Cardiac muscle cell (in vitro differentiated cells and primary cell): ENCODE data around the gene CA7. TPM values are rescaled to one million over a fixed set of nuclear protein-coding genes. Genes with fewer than 3 reads are reported as not detected.

ENCODE experiments used
- DNase-seq, 2 donors: peaks; one replicate each; pipeline versions ENCODE4 v3.0.0 to v3.0.0-alpha.2; 2010 to 2017; ENCODE audit warnings: low read depth in 1 of 2, low spot score in 1 of 2
- H3K27ac ChIP-seq: fragments of 200-600 bp; sonication (generic); 2 replicates; pipeline ENCODE4 v1.5.1; 2016
- H3K27me3 ChIP-seq: fragments of 200-600 bp; sonication (generic); 2 replicates; pipeline ENCODE4 v1.6.0; 2016; ENCODE audit warnings: control low read depth
- H3K36me3 ChIP-seq: fragments of 200-600 bp; sonication (generic); 2 replicates; pipeline ENCODE4 v1.5.1; 2016; ENCODE audit warnings: control low read depth
- H3K4me1 ChIP-seq: fragments of 200-600 bp; sonication (generic); 2 replicates; pipeline ENCODE4 v1.8.1; 2017; ENCODE audit warnings: low read depth, mild to moderate bottlenecking, mixed run types
- H3K4me3 ChIP-seq: fragments of 200-600 bp; sonication (generic); 2 replicates; pipeline ENCODE4 v1.5.1; 2016; ENCODE audit warnings: mild to moderate bottlenecking
- H3K9me3 ChIP-seq: fragments of 200-600 bp; sonication (generic); 2 replicates; pipeline ENCODE4 v1.5.1; 2017; ENCODE audit warnings: low read depth, mild to moderate bottlenecking, control low read depth
- polyA plus RNA-seq: library from polyadenylated mRNA; unstranded; fragments of >200 nt; fragmentation: Nextera tagmentation; extraction: Ambion mirVana; gene quantifications from 2 replicates; pipeline ENCODE4 v1.2.1, GENCODE V29; 2016
- total RNA-seq: library from RNA; depleted of rRNA; stranded (reverse); fragments of >200 nt; gene quantifications from 2 replicates; pipeline ENCODE4 v1.2.3, GENCODE V29; 2016
- TF ChIP-seq, protein P1 (sequence below): IDR thresholded peaks from 2 replicates; pipeline ENCODE4 v1.5.1; 2012; ENCODE audit warnings: low read depth, mild to moderate bottlenecking, low read length

Gene CA7
- total and polyA plus RNA-seq, 2 experiments from 2014 or later = 0.27 to 1.2 TPM

DNA sequence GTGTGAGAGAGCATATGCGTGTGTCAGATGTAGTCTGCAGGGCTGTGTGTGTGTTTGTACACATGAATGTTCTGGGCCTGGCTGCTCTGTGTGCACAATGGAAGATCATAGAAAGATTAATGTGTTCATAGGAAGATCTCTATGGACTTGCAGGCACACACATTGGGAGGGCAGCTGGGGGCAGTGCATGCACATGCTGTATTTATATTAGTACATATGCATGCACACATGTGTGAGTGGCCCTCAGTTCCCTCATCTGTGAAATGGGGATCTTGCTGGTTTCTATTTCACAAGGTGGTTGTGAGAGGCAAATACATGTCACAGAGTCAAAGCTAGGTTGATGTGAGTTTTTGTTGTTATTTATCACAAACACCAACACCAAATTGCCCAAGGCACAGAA, 2.1 kb downstream of the CA7 start:
- Histone ChIP-seq H3K9me3 (no peaks in the 10 kb centered on the region), H3K27ac (no peak overlapping the region), H3K4me1 (peaks cover 6% of the 10 kb centered on the region), H3K27me3 (peaks cover 69% of the 10 kb centered on the region), H3K4me3 (no peak overlapping the region), H3K36me3 (no peaks in the 10 kb centered on the region)
- TF ChIP-seq, protein P1, sequence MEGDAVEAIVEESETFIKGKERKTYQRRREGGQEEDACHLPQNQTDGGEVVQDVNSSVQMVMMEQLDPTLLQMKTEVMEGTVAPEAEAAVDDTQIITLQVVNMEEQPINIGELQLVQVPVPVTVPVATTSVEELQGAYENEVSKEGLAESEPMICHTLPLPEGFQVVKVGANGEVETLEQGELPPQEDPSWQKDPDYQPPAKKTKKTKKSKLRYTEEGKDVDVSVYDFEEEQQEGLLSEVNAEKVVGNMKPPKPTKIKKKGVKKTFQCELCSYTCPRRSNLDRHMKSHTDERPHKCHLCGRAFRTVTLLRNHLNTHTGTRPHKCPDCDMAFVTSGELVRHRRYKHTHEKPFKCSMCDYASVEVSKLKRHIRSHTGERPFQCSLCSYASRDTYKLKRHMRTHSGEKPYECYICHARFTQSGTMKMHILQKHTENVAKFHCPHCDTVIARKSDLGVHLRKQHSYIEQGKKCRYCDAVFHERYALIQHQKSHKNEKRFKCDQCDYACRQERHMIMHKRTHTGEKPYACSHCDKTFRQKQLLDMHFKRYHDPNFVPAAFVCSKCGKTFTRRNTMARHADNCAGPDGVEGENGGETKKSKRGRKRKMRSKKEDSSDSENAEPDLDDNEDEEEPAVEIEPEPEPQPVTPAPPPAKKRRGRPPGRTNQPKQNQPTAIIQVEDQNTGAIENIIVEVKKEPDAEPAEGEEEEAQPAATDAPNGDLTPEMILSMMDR = no peak
- no peak for DNase-seq

DNA sequence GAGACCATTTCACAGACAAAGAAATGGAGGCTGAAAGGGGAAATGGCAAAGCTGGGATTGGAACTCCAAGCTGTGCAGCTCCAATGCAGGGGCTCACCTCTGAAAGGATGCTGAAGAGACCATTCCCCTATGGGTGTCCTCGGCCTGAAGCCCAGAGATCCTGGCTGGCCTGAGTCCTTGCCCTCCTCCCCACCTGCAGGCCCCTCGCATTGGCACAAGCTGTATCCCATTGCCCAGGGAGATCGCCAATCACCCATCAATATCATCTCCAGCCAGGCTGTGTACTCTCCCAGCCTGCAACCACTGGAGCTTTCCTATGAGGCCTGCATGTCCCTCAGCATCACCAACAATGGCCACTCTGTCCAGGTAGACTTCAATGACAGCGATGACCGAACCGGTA, 2.6 kb downstream of the CA7 start:
- TF ChIP-seq, protein P1 = no peak
- no peaks in the 10 kb centered on the region for H3K36me3 ChIP-seq
- no peak for DNase-seq

DNA sequence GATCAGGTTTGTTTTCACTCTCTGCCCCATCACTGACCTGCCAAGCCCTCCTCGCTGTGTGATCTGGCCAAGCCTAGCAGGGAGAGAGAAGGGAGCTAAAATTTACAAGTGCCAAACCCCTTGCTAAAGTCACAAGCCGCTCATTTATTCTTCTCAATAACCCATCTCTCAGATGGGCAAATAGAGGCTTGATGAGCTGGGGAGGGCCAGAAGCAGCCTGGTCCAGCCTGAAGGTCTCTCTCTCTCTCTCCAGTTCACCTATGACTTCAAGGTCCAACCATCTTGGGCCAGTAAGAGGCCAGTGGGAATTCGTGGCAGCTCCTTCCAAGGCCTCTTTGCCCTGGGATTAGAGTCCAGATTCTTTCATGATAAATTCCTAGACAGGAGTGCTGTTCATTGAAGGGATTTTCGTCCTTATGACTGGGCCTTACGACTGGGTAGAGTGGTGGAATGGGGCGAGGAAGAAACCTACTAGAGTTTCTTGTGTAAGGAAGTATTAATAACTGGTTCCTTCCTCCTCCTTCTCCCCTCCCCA, 3.4 kb downstream of the CA7 start:
- Histone ChIP-seq H3K4me1 (peaks cover 6% of the 10 kb centered on the region), H3K27me3 (peaks cover 55% of the 10 kb centered on the region), H3K27ac (no peak overlapping the region), H3K9me3 (no peaks in the 10 kb centered on the region), H3K36me3 (no peaks in the 10 kb centered on the region), H3K4me3 (no peak overlapping the region)
- no peak for DNase-seq
- TF ChIP-seq, protein P1 = no peak

More for the DNA sequence above, 2.6 kb downstream of the CA7 start:
- H3K9me3 ChIP-seq = no peaks in the 10 kb centered on the region
- no peak overlapping the region for H3K27ac ChIP-seq
- H3K4me1 ChIP-seq = peaks cover 6% of the 10 kb centered on the region
- H3K4me3 ChIP-seq = no peak overlapping the region
- peaks cover 63% of the 10 kb centered on the region for H3K27me3 ChIP-seq

DNA sequence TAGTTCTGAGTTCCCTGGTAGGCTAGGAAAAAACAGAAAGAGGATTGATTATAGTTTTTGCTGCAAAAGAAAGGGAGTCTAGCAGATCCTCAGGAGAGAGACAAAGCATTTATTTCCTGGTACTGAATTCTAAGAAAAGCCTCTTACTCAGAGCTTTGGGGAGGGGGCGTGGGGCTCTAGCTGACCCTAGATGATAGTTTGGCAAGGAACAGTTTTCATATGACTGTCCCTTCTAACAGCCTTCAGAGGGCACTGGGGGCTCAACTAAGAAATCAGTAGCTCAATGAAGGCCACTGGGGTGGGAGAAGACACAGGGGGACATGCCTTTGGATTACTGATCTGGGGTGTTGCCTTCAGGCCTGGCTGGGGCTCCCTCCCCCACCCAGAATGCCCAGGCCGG, 4.0 kb downstream of the CA7 start:
- no peaks in the 10 kb centered on the region for H3K36me3 ChIP-seq
- no peak for DNase-seq
- no peak overlapping the region for H3K27ac ChIP-seq
- TF ChIP-seq, protein P1 = no peak
- H3K4me3 ChIP-seq = no peak overlapping the region
- H3K27me3 ChIP-seq = peaks cover 50% of the 10 kb centered on the region
- H3K9me3 ChIP-seq = no peaks in the 10 kb centered on the region
- peaks cover 6% of the 10 kb centered on the region for H3K4me1 ChIP-seq

DNA sequence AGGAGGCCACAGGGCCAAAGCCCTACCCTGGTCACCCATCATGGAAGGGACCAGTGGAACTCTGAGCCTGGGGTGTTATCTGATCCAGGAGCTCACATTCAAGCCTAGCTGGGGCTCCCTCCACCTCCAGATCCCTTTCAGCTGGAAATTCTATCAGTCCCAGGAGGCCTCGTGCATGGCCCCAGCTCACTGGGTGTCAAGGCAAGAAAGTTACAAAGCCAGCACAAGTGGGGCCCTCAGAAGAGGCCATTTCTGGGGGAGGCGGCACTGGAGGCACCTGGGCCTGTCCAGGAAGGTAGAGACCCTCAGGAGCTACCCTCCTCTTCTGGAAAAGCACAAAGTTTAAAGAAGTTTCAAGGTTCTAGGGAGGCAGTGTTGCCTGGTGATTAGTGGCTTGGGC, 4.8 kb downstream of the CA7 start:
- TF ChIP-seq, protein P1 = no peak
- Histone ChIP-seq H3K36me3 (no peaks in the 10 kb centered on the region), H3K27me3 (peaks cover 41% of the 10 kb centered on the region), H3K9me3 (no peaks in the 10 kb centered on the region), H3K4me1 (peaks cover 6% of the 10 kb centered on the region), H3K27ac (no peak overlapping the region), H3K4me3 (no peak overlapping the region)
- DNase-seq = no peak
